GM12878 (cell line): ENCODE measurements around the gene TCF4. TPM values are rescaled to one million over a fixed set of nuclear protein-coding genes. Genes with fewer than 3 reads are reported as not detected.

Experiments
- ATAC-seq: fragments of 200-7000 bp; cut with Tn5 transposase; 3 replicates; pipeline ENCODE4 v1.9.1; 2020; ENCODE audit warnings: mild to moderate bottlenecking, moderate library complexity
- BruUV-seq: library from RNA; stranded (reverse); fragments of 400-500 nt; replicated peaks from 2 replicates; lab custom pipeline; 2021; lab: Mats Ljungman, UMichigan
- CTCF ChIA-PET: fragments of 300-600 bp; sonication (Branson Sonifier 250); formaldehyde crosslinking; extraction: SDS; loops from one replicate; lab custom pipeline; 2021; ENCODE audit warnings: inconsistent platforms; lab: Yijun Ruan, JAX
- POLR2A ChIA-PET: fragments of 350-600 bp; formaldehyde crosslinking; extraction: SDS; loops from one replicate; lab custom pipeline; 2021; ENCODE audit warnings: inconsistent platforms; lab: Charles Lee
- RAD21 ChIA-PET: fragments of 300-600 bp; sonication (Branson Sonifier 250); formaldehyde crosslinking; loops from one replicate; lab custom pipeline; 2023; ENCODE audit warnings: antibody characterized with exemption; ENCODE audit not compliant: unreplicated experiment; lab: Charles Lee
- SMC1A ChIA-PET: fragments of 300-600 bp; sonication (Branson Sonifier 250); formaldehyde crosslinking; loops from one replicate; lab custom pipeline; 2023; ENCODE audit not compliant: unreplicated experiment, uncharacterized antibody; lab: Charles Lee
- DNase-seq: peaks from one replicate; pipeline ENCODE4 v3.0.0-alpha.2; 2011; ENCODE audit warnings: low read depth, low spot score
- FAIRE-seq: peaks from 3 replicates; lab custom pipeline; 2011; peaks lifted over from hg19 to GRCh38; lab: Jason Lieb, UNC
- H2AFZ ChIP-seq: 2 replicates; pipeline ENCODE4 v1.6.0; 2011; ENCODE audit warnings: low read depth, low read length, control low read depth; ENCODE audit not compliant: control insufficient read depth
- H3K27ac ChIP-seq: 2 replicates; pipeline ENCODE4 v1.5.1; 2011; ENCODE audit warnings: control low read depth; ENCODE audit not compliant: control insufficient read depth, insufficient read depth
- H3K27me3 ChIP-seq, 2 experiments: replicated peaks in 1 of 2; 2 replicates each; pipeline versions ENCODE4 v1.6.0 to v1.6.1; 2011; ENCODE audit warnings: low read length in 1 of 2; ENCODE audit not compliant: control insufficient read depth in 2 of 2, insufficient read depth in 2 of 2
- H3K36me3 ChIP-seq, 2 experiments: 2 replicates each; pipeline ENCODE4 v1.5.1; 2011; ENCODE audit warnings: low read length in 1 of 2; ENCODE audit not compliant: control insufficient read depth in 2 of 2, insufficient read depth in 2 of 2
- H3K4me1 ChIP-seq: 2 replicates; pipeline ENCODE4 v1.6.1; 2011; ENCODE audit warnings: mild to moderate bottlenecking, low read length, moderate library complexity, mixed read lengths; ENCODE audit not compliant: control insufficient read depth, insufficient read depth
- H3K4me2 ChIP-seq: 2 replicates; pipeline ENCODE4 v1.6.0; 2011; ENCODE audit warnings: control low read depth; ENCODE audit not compliant: control insufficient read depth, insufficient read depth
- H3K4me3 ChIP-seq: fragments of 200-600 bp; sonication (generic); 2 replicates; pipeline ENCODE4 v1.5.1; 2016
- H3K79me2 ChIP-seq: 2 replicates; pipeline ENCODE4 v1.6.0; 2011; ENCODE audit warnings: low read length; ENCODE audit not compliant: control insufficient read depth, insufficient read depth
- H3K9ac ChIP-seq: 2 replicates; pipeline ENCODE4 v1.8.0; 2011; ENCODE audit warnings: low read length, control low read depth, mixed read lengths; ENCODE audit not compliant: control insufficient read depth, insufficient read depth
- H3K9me3 ChIP-seq: replicated peaks from 3 replicates; pipeline ENCODE4 v1.5.1; 2011; ENCODE audit warnings: mild to moderate bottlenecking, low read length; ENCODE audit not compliant: control insufficient read depth, insufficient read depth
- H4K20me1 ChIP-seq: 2 replicates; pipeline ENCODE4 v1.6.0; 2011; ENCODE audit not compliant: control insufficient read depth, insufficient read depth
- CEBPB ChIP-seq, 2 experiments: fragments of 150-350 bp in 1 of 2; IDR thresholded peaks; 2 replicates each; pipeline ENCODE4 v1.6.1; 2012 to 2014; ENCODE audit warnings: low read depth in 2 of 2, low read length in 2 of 2, borderline replicate concordance in 1 of 2, inconsistent platforms in 1 of 2
- CHD2 ChIP-seq: IDR thresholded peaks from 2 replicates; pipeline ENCODE4 v1.6.1; 2011; ENCODE audit warnings: low read depth, low read length, improper control_type of control experiment, borderline replicate concordance
- CHD4 ChIP-seq: fragments of 200-600 bp; sonication (generic); IDR thresholded peaks from 2 replicates; pipeline ENCODE4 v1.6.1; 2016; ENCODE audit warnings: mild to moderate bottlenecking
- GATAD2B ChIP-seq: fragments of 450-650 bp; conservative IDR thresholded peaks from 2 replicates; pipeline ENCODE4 v1.6.1; 2017; ENCODE audit warnings: low read depth, mild to moderate bottlenecking, moderate library complexity
- HDAC2 ChIP-seq: fragments of 200-600 bp; sonication (generic); IDR thresholded peaks from 2 replicates; pipeline ENCODE4 v1.6.1; 2017
- HDGF ChIP-seq: fragments of 450-650 bp; IDR thresholded peaks from 2 replicates; pipeline ENCODE4 v1.6.1; 2016; ENCODE audit warnings: antibody characterized with exemption
- MYB ChIP-seq: fragments of 150-350 bp; IDR thresholded peaks from 2 replicates; pipeline ENCODE4 v1.6.1; 2014; ENCODE audit warnings: mild to moderate bottlenecking, low read depth, low read length, borderline replicate concordance
- NBN ChIP-seq: fragments of 450-650 bp; IDR thresholded peaks from 2 replicates; pipeline ENCODE4 v1.6.1; 2016
- NR2F1 ChIP-seq: fragments of 450-650 bp; conservative IDR thresholded peaks from 2 replicates; pipeline ENCODE4 v1.6.1; 2017; ENCODE audit warnings: mild to moderate bottlenecking
- POLR2AphosphoS5 ChIP-seq: IDR thresholded peaks from 2 replicates; pipeline ENCODE4 v1.6.1; 2011; ENCODE audit warnings: mild to moderate bottlenecking, low read length, inconsistent platforms
- SRF ChIP-seq, 2 experiments: IDR thresholded peaks; 2 replicates each; pipeline ENCODE4 v1.6.1; 2011; ENCODE audit warnings: low read depth in 2 of 2, low read length in 2 of 2, mild to moderate bottlenecking in 1 of 2, moderate library complexity in 1 of 2
- SUPT20H ChIP-seq: IDR thresholded peaks from 2 replicates; pipeline ENCODE4 v1.6.1; 2011; ENCODE audit warnings: low read depth, mild to moderate bottlenecking, low read length, moderate library complexity, borderline replicate concordance; ENCODE audit not compliant: control insufficient read depth
- TCF12 ChIP-seq: IDR thresholded peaks from 2 replicates; pipeline ENCODE4 v1.6.1; 2011; ENCODE audit warnings: low read depth, mild to moderate bottlenecking, low read length
- YBX1 ChIP-seq: fragments of 450-650 bp; IDR thresholded peaks from 2 replicates; pipeline ENCODE4 v1.6.1; 2016; ENCODE audit warnings: antibody characterized with exemption
- ZNF274 ChIP-seq: IDR thresholded peaks from one replicate; pipeline ENCODE4 v1.8.0; 2011; ENCODE audit not compliant: insufficient read length, insufficient read depth
- WGBS: methylation state at CpG from one replicate; pipeline ENCODE4 v1.1.6; 2016; ENCODE audit warnings: low lambda C conversion rate; ENCODE audit not compliant: insufficient replicate concordance, insufficient coverage; ENCODE audit errors: missing lambda C conversion rate; 5-methylcytosine and 5-hydroxymethylcytosine counted together
- in situ Hi-C: fragments of 300-500 bp; cut with MboI; formaldehyde crosslinking; loops from 9 replicates; pipeline ENCODE4 v1.14.3; 2018; ENCODE audit warnings: mixed read lengths
- intact Hi-C: fragments of 100-400 bp; cut with micrococcal nuclease; formaldehyde crosslinking; loops from one replicate; pipeline ENCODE4 v1.14.2; 2022; ENCODE audit not compliant: unreplicated experiment
- polyA plus RNA-seq, 11 experiments: library from polyadenylated mRNA; depleted of rRNA in 4 of 11; unstranded in 6 of 11; stranded (reverse) in 5 of 11; fragments of >200 nt; fragmentation: Nextera tagmentation in 4 of 11; fragmentation: Illumina TruSeq in 1 of 11; extraction: Ambion mirVana in 4 of 11; extraction: Trizol in 1 of 11; gene quantifications; 1 replicate in 1 of 11; 2 replicates in 10 of 11; pipeline versions ENCODE4 v1.2.1 to v1.2.3, GENCODE V29; 2011 to 2016; ENCODE audit warnings: inconsistent platforms in 2 of 11, missing spikeins in 2 of 11, low read depth in 1 of 11
- total RNA-seq, 4 experiments: library from RNA; depleted of rRNA in 3 of 4; stranded (reverse); fragments of >200 nt in 3 of 4; fragmentation: Illumina TruSeq in 1 of 4; extraction: Trizol in 1 of 4; gene quantifications; 2 replicates each; pipeline versions ENCODE4 v1.2.1 to v1.2.3, GENCODE V29; 2013 to 2021
- TF ChIP-seq, protein P1 (sequence below): fragments of 450-650 bp; IDR thresholded peaks from 2 replicates; pipeline ENCODE4 v1.6.1; 2017; ENCODE audit warnings: borderline replicate concordance
- TF ChIP-seq, protein P2 (sequence below): IDR thresholded peaks from 2 replicates; pipeline ENCODE4 v1.6.1; 2012; ENCODE audit warnings: low read depth, low read length, improper control_type of control experiment
- TF ChIP-seq, protein P3 (sequence below): IDR thresholded peaks from 2 replicates; pipeline ENCODE4 v1.6.1; 2011; ENCODE audit warnings: borderline replicate concordance, low read depth, mild to moderate bottlenecking, moderate library complexity, low read length; ENCODE audit not compliant: insufficient read depth, poor library complexity, severe bottlenecking

The TCF4 gene
- total and polyA plus RNA-seq, 10 of the 15 experiments (the other 5 are each of a cell fraction or from before 2014, with no cell fraction given), result 15.2 to 94.0 (median 31.5) TPM

DNA sequence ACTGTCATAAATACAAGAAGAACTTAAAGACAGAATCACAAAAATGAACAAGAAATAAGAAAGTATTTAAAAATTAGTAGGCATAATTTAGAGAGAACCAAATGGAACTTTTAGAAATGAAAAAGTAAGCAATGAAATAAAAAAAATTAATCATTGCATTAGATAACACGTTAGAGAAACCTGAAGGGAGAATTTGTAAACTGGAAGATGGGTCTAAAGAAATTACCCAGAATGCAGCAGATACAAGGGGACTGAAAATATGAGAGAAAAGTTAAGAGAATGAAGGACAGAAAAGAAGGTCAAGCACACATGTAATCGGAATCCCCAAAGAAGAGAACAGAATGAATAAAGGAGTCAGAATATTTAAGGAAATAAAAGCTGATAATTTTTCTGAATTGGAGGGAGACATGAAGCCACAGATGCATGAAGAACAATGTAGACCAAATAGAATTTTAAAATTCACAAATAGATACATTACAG is 21.5 kb downstream of the TCF4 start:
- no peak for DNase-seq

DNA sequence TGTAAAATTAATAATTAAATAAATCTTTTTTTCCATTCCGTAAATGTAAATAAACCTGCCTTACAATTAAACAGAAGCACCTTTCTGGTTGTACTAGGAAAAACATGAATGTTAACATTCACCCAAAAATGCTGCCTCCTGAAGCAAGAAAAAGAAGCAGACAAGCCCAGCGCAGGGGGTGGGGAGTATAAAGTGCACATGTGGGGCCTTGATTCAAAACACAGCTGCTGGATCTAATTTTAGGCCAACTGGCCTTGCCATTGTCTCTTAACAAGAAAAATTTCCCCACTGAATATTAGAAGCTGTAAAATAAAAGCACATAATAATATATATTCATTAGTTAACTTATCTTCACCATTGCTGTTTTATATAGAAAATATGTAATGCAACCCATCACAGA is 28.3 kb downstream of the TCF4 start:
- 71% methylated on average over 2 of the region's 2 CpGs for WGBS
- TF ChIP-seq YBX1 (no peak), NBN (no peak), HDAC2 (no peak), NR2F1 (no peak), POLR2AphosphoS5 (no peak)
- TF ChIP-seq, protein P1, sequence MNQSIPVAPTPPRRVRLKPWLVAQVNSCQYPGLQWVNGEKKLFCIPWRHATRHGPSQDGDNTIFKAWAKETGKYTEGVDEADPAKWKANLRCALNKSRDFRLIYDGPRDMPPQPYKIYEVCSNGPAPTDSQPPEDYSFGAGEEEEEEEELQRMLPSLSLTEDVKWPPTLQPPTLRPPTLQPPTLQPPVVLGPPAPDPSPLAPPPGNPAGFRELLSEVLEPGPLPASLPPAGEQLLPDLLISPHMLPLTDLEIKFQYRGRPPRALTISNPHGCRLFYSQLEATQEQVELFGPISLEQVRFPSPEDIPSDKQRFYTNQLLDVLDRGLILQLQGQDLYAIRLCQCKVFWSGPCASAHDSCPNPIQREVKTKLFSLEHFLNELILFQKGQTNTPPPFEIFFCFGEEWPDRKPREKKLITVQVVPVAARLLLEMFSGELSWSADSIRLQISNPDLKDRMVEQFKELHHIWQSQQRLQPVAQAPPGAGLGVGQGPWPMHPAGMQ, result no peak
- TF ChIP-seq, protein P2, sequence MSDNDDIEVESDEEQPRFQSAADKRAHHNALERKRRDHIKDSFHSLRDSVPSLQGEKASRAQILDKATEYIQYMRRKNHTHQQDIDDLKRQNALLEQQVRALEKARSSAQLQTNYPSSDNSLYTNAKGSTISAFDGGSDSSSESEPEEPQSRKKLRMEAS, result no peak
- TF ChIP-seq, protein P3, sequence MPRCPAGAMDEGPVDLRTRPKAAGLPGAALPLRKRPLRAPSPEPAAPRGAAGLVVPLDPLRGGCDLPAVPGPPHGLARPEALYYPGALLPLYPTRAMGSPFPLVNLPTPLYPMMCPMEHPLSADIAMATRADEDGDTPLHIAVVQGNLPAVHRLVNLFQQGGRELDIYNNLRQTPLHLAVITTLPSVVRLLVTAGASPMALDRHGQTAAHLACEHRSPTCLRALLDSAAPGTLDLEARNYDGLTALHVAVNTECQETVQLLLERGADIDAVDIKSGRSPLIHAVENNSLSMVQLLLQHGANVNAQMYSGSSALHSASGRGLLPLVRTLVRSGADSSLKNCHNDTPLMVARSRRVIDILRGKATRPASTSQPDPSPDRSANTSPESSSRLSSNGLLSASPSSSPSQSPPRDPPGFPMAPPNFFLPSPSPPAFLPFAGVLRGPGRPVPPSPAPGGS, result no peak

More for the DNA sequence above, 21.5 kb downstream of the TCF4 start:
- H3K27me3 ChIP-seq, result no peaks in the 10 kb centered on the region
- intact Hi-C loops (no loop called here), in situ Hi-C loops (no loop called here)
- ChIA-PET CTCF (no interaction called here), RAD21 (no interaction called here), POLR2A (no interaction called here), SMC1A (no interaction called here)
- no peaks in the 10 kb centered on the region for H3K4me1 ChIP-seq
- no TSS peak for BruUV-seq
- H3K36me3 ChIP-seq, result no peaks in the 10 kb centered on the region
- no peaks in the 10 kb centered on the region for H3K9me3 ChIP-seq
- H3K27ac ChIP-seq, result no peak overlapping the region
- H3K4me3 ChIP-seq, result no peak overlapping the region
- ATAC-seq (no peak), FAIRE-seq (no peak)
- H3K4me2 ChIP-seq, result no peak overlapping the region
- WGBS, result 4% methylated on average over 2 of the region's 2 CpGs
- no peaks in the 10 kb centered on the region for H4K20me1 ChIP-seq
- no peaks in the 10 kb centered on the region for H3K79me2 ChIP-seq
- TF ChIP-seq CHD4 (no peak), SRF (IDR thresholded peaks at IDR 0.05; ENCODE audit: low read depth in 2 of 2, low read length in 2 of 2) (no peak), HDGF (no peak), MYB (no peak), GATAD2B (no peak), SUPT20H (no peak), CEBPB (IDR thresholded peaks at IDR 0.05; ENCODE audit: borderline replicate concordance in 1 of 2, low read depth in 2 of 2, low read length in 2 of 2) (no peak), CHD2 (no peak), TCF12 (no peak), ZNF274 (no peak)
- TF ChIP-seq, protein P3, result no peak
- H3K9ac ChIP-seq, result no peak overlapping the region
- no peak overlapping the region for H2AFZ ChIP-seq

More for the DNA sequence above, 28.3 kb downstream of the TCF4 start:
- in situ Hi-C loops, result no loop called here
- POLR2A ChIA-PET, result no interaction called here
- SMC1A ChIA-PET, result no interaction called here
- H3K36me3 ChIP-seq, result no peaks in the 10 kb centered on the region
- no peak overlapping the region for H3K4me2 ChIP-seq
- no peak overlapping the region for H3K9ac ChIP-seq
- no peaks in the 10 kb centered on the region for H3K27me3 ChIP-seq
- no peak overlapping the region for H3K4me3 ChIP-seq
- no peaks in the 10 kb centered on the region for H4K20me1 ChIP-seq
- H3K4me1 ChIP-seq, result no peaks in the 10 kb centered on the region
- no TSS peak for BruUV-seq
- no peak overlapping the region for H2AFZ ChIP-seq
- DNase-seq (no peak), ATAC-seq (no peak), FAIRE-seq (no peak)
- no peaks in the 10 kb centered on the region for H3K9me3 ChIP-seq
- H3K79me2 ChIP-seq, result no peaks in the 10 kb centered on the region
- intact Hi-C loops, result no loop called here
- RAD21 ChIA-PET, result no interaction called here
- no peak overlapping the region for H3K27ac ChIP-seq
- CTCF ChIA-PET, result no interaction called here
